ENCODE data around the gene ANKRD6. TPM values are rescaled to one million over a fixed set of nuclear protein-coding genes. Genes with fewer than 3 reads are reported as not detected.

The ANKRD6 gene
- polyA plus RNA-seq, 1 experiment: 1.1 TPM

- no peaks in the 10 kb centered on the region for H3K36me3 ChIP-seq (ENCODE audit: control insufficient read depth, insufficient read depth, low read length)
- ChIA-PET CTCF (interaction anchor here (0.8 kb wide), 1 partner anchor 15 kb away, joined by 3 read pairs; no protein-coding TSS in a partner anchor), POLR2A (no interaction called here)
- no peak for TF ChIP-seq CTCF (IDR thresholded peaks at IDR 0.05; ENCODE audit: insufficient read depth, low read depth, low read length)
- H3K27me3 ChIP-seq (ENCODE audit: control insufficient read depth, insufficient read depth, low read length): no peaks in the 10 kb centered on the region
- H3K4me3 ChIP-seq (ENCODE audit: low read depth, low read length): no peak overlapping the region
- no peak for DNase-seq (ENCODE audit: low read depth)
Measured at GRCh38 chr6:89584539-89584938, 151.6 kb downstream of the ANKRD6 start.

GRCh38 chr6:89585154-89585553 is 152.2 kb downstream of the ANKRD6 start:
- CTCF ChIA-PET: no interaction called here
- POLR2A ChIA-PET: no interaction called here
- H3K4me3 ChIP-seq (ENCODE audit: low read depth, low read length): no peak overlapping the region
- no peaks in the 10 kb centered on the region for H3K27me3 ChIP-seq (ENCODE audit: control insufficient read depth, insufficient read depth, low read length)
- no peaks in the 10 kb centered on the region for H3K36me3 ChIP-seq (ENCODE audit: control insufficient read depth, insufficient read depth, low read length)
- no peak for TF ChIP-seq CTCF (IDR thresholded peaks at IDR 0.05; ENCODE audit: insufficient read depth, low read depth, low read length)
- no peak for DNase-seq (ENCODE audit: low read depth)

- H3K27me3 ChIP-seq (ENCODE audit: control insufficient read depth, insufficient read depth, low read length): no peaks in the 10 kb centered on the region
- no peak overlapping the region for H3K4me3 ChIP-seq (ENCODE audit: low read depth, low read length)
- DNase-seq (ENCODE audit: low read depth): no peak
- no peak for TF ChIP-seq CTCF (IDR thresholded peaks at IDR 0.05; ENCODE audit: insufficient read depth, low read depth, low read length)
- no peaks in the 10 kb centered on the region for H3K36me3 ChIP-seq (ENCODE audit: control insufficient read depth, insufficient read depth, low read length)
- ChIA-PET CTCF (no interaction called here), POLR2A (no interaction called here)
Measured at GRCh38 chr6:89589297-89590025, 156.5 kb downstream of the ANKRD6 start.

DNA sequence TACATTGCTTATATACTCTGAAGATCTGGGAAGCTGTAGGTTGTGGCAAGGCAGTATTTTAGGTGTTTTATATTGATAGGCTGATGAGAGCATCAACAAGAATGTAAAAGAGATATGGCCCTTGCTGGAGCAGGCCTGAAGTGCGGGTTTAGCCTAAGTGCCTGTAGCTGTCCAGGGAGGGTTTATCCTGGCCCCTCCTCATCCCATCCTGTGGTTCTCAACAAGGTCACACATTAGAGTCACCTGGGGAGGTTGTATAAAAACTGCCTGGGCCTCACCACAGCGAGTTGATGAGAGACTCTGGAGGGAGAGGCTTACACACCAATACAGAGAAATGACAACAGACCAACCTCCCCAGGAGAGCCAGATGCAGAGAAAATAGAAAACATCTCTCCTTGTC is 157.2 kb downstream of the ANKRD6 start:
- DNase-seq (ENCODE audit: low read depth): no peak
- TF ChIP-seq CTCF (IDR thresholded peaks at IDR 0.05; ENCODE audit: insufficient read depth, low read depth, low read length): no peak
- ChIA-PET CTCF (no interaction called here), POLR2A (no interaction called here)
- H3K36me3 ChIP-seq (ENCODE audit: control insufficient read depth, insufficient read depth, low read length): no peaks in the 10 kb centered on the region
- no peak overlapping the region for H3K4me3 ChIP-seq (ENCODE audit: low read depth, low read length)
- no peaks in the 10 kb centered on the region for H3K27me3 ChIP-seq (ENCODE audit: control insufficient read depth, insufficient read depth, low read length)

DNA sequence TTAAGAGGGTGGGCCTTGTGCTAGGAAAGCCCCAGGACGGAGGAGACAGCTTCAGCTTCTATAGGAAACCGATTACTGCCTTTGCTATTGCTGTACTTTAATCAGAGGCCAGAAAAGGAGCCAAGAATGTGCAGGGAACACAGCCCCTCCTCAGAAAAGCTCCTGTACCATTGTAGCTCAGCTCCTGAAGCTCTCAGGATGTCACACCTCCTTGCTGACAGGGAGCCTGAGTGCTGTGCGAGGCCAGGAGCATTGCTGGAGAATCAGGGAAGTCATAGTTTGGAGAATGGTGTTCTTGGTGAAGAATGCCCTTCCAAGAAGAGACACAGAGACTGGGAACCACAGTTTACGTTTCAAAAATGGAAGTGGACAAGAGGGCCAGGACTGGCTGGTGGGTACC is 158.8 kb downstream of the ANKRD6 start:
- POLR2A ChIA-PET: no interaction called here
- TF ChIP-seq CTCF (IDR thresholded peaks at IDR 0.05; ENCODE audit: insufficient read depth, low read depth, low read length): no peak
- H3K27me3 ChIP-seq (ENCODE audit: control insufficient read depth, insufficient read depth, low read length): no peaks in the 10 kb centered on the region
- H3K36me3 ChIP-seq (ENCODE audit: control insufficient read depth, insufficient read depth, low read length): no peaks in the 10 kb centered on the region
- no peak for DNase-seq (ENCODE audit: low read depth)
- CTCF ChIA-PET: interaction anchor here (1.2 kb wide), 1 partner anchor 220 kb away, joined by 6 read pairs; no protein-coding TSS in a partner anchor
- no peak overlapping the region for H3K4me3 ChIP-seq (ENCODE audit: low read depth, low read length)

Data from BJ (cell line).